Left cardiac atrium (tissue), 4 donors: ENCODE measurements around the gene VOPP1. TPM values are rescaled to one million over a fixed set of nuclear protein-coding genes. Genes with fewer than 3 reads are reported as not detected.
"Not testable (repeated sequence)": the region's sequence is repeated elsewhere in the genome, so short reads cannot be mapped to it uniquely, and the experiment has no call there.

ENCODE experiments used
- ATAC-seq, 2 donors: fragments of 200-7000 bp; cut with Tn5 transposase; one replicate each; pipeline ENCODE4 v1.9.1; 2020; ENCODE audit warnings: mild to moderate bottlenecking in 2 of 2, moderate library complexity in 2 of 2
- DNase-seq: peaks from one replicate; pipeline ENCODE4 v3.0.0-alpha.2; 2020
- intact Hi-C, 2 donors: fragments of 100-400 bp; cut with DNase I; formaldehyde crosslinking; loops; one replicate each; pipeline versions ENCODE4 v1.14.1 to v1.15.1; 2022 to 2023
- long read RNA-seq: library from polyadenylated mRNA; unstranded; transcript quantifications from one replicate; pipeline ENCODE4 v2.0.0, GENCODE V29; 2021
- total RNA-seq, 2 donors: library from RNA; stranded (reverse); fragmentation: NEBNext Ultra II Directional; extraction: Animal tissue kit (Norgen Biotek cat#: 25700); gene quantifications; one replicate each; pipeline ENCODE4 v1.2.1, GENCODE V29; 2021
- donor health status: DM: no; HTN: yes; CAD: no.
- donor health status: DM: no; HTN: yes; CAD: no; lungs with severe emphysema.
- donor health status: DM: yes; HTN: yes; CAD: no.
- donor health status: Dilated cardiomyopathy.

VOPP1 gene, protein sequence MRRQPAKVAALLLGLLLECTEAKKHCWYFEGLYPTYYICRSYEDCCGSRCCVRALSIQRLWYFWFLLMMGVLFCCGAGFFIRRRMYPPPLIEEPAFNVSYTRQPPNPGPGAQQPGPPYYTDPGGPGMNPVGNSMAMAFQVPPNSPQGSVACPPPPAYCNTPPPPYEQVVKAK
- total RNA-seq = 10 to 100 TPM; 28.9 to 32.2 TPM
- long read RNA-seq, transcript VOPP1-201 (5 exons, 2,962 nt) = major isoform, 11 of 21 reads
- long read RNA-seq, partial matches to known transcripts = 2 of 21 reads
- long read RNA-seq, other reads (novel, unspliced or antisense) = 7 of 21 reads

- intact Hi-C loops = no loop called here
- DNase-seq (peak; percentile 72), ATAC-seq (peak; percentile 87 to 90)
Measured at GRCh38 chr7:55572378-55573233, at the start of gene VOPP1. TSS of gene VOPP1 (minus strand) at chr7:55572502. CDS start at chr7:55572324, 178 bp downstream.

- DNase-seq = no peak
- ATAC-seq = no peak
- intact Hi-C loops = no loop called here
Measured at GRCh38 chr7:55618913-55619312, 46.6 kb upstream of the VOPP1 start.

GRCh38 chr7:55614365-55615064 lies 42.2 kb upstream of the VOPP1 start:
- DNase-seq, intact Hi-C loops, ATAC-seq: not testable (repeated sequence)

- DNase-seq, intact Hi-C loops, ATAC-seq: not testable (repeated sequence)
Measured at GRCh38 chr7:55609726-55610125, 37.4 kb upstream of the VOPP1 start.

DNA sequence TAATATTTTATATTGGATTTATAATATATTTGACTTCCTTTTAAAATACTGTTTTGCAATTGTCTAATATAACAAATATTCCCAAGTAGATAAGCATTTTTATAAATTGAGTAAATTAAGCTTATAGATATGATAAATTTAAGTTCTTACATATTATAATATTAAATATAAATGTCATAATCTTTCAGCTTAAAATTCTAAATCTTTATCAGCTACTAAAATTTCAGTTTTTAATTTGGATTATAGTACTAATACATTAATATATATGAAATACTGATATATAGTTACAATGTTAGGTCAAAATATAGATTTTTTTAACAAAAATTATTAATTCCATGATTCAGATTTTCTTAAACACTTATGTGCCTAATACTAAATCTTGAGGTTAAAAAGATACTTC lies 33.4 kb upstream of the VOPP1 start:
- DNase-seq, intact Hi-C loops, ATAC-seq: not testable (repeated sequence)

DNA sequence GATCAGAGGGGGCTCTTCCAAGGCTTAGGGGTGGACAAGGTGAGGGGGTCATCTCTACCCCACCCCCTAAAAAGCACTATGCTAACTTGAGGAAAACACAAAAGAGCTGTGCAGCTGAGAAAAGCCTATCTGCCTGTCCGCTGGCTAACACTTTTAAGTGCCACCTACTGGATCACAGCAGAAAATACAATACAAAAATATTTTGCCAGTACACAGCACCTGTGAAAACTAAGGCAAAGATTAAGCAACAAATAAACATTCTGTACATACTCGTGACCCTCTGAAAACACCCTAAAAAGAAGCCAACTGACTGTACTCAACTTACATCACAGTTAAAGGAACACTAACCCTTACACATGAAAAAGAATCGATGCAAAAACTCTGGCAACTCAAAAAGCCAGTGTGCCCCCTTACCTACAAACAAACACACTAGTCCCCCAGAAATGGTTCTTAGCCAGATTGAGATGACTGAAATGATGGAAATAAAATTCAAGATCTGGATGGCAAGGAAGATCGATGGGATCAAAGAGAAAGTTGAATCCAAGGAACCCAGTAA lies 25.7 kb upstream of the VOPP1 start:
- not testable (repeated sequence) for ATAC-seq, DNase-seq
- intact Hi-C loops = loop anchor here (2.0 to 10.0 kb wide), 3 partner anchors 163 to 313 kb away; no protein-coding TSS in a partner anchor

GRCh38 chr7:55597214-55597739 lies 25.0 kb upstream of the VOPP1 start:
- ATAC-seq, DNase-seq: not testable (repeated sequence)
- intact Hi-C loops = loop anchor here (10.0 kb wide), 2 partner anchors 162 to 312 kb away; no protein-coding TSS in a partner anchor

DNA sequence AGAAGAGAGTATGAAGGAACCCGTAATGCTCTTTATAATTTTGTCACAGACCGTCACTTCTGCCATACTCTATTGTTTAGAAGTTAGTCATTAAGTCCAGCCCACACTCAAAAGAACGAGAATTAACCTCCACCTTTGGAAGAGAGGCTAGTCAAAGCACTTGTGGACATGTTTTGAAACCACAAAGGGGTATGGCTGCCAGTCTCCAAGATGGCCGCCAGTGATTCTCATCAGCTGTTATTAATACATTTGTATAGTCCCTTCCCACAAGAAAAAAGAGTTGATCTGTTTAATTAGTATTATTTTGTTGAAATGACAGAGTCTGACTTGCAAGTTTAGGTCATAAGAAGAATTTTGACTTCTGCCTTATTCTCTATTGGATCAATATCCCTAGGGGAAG lies 23.2 kb upstream of the VOPP1 start:
- ATAC-seq = no peak
- intact Hi-C loops = loop anchor here (10.0 kb wide), 2 partner anchors 161 to 311 kb away; no protein-coding TSS in a partner anchor
- no peak for DNase-seq

DNA sequence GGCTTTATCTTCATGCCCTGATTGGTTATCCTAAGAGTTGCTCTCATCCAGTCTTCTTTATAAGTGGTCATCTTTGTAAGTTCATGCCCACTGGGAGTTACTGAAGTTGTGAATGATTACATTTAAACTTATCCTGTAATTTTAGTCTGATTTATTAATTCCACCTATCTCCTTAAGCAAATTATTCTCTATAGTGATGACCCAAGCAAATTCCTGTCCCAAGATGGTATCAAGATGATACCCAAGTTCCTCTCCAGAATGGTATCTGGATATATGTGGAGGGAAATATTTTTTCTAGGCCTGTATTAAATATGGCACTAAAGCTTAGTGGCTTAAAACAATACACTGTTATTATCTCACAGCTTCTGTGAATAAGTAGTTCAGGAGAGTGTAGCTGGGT lies 22.6 kb upstream of the VOPP1 start:
- intact Hi-C loops = loop anchor here (10.0 kb wide), 2 partner anchors 160 to 310 kb away; no protein-coding TSS in a partner anchor
- DNase-seq = no peak
- ATAC-seq = no peak

DNA sequence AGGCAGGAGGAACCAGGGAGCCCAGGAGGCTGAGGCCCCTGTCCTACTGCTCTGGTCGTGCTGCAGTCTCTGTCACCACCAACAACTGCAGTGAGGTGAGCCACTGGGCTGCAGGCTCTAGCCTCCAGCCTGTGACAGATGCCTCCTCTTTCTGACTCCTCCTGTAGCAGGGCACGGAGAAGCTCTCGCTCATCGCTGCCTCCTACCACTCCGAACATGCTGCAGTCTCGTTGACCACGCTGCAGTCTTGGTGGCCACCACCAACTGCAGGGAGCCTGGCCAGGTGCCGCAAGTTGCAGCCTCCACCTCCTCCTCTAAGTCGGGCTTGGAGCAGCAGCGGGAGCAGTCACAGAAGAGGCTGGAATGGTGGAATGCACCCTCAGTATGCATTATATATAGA lies 22.1 kb upstream of the VOPP1 start:
- intact Hi-C loops = loop anchor here (10.0 kb wide), 2 partner anchors 160 to 310 kb away; no protein-coding TSS in a partner anchor
- ATAC-seq = no peak
- no peak for DNase-seq

DNA sequence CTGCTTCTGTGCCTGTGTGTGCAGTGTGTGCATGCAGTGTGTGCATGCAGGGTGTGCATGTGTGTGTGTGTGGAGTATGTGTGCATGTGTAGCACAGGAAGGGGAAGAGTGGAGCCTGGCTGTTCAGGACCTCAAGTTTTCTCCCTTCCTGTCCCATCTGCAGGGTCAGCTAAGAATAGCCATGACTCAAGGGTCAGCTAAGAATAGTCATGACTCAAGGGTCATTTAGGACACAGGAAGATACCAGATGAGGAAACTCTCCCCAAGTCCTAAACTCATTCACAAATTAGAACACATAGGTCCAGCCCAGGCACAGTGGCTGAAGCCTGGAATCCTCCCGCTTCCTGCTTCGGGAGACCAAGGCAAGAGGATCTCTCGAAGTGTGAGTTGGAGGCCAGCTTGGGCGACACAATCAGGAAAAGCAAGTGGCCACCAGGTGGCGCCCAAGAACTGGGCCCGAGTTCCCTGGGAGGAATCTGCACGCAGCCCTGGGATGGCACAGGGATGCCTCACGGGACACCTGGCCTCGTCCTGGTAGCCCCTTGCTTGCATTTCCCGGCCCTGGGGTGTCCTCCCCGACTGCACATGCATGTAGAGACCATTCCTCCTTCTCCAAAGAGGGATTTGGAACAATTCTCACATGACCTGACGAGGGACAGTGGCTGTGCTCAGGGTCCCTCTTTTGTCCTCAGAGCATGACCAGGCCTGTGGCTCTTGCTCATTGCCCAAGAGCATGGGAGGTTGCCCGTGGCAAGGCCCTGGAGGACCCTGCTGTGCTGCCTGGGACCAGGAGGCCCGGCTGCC lies 21.4 kb upstream of the VOPP1 start:
- DNase-seq (peak; percentile 70), ATAC-seq (peak; percentile 50 to 76)
- intact Hi-C loops = loop anchor here (10.0 kb wide), 2 partner anchors 159 to 309 kb away; no protein-coding TSS in a partner anchor

- peak in 1 of 2 donors; percentile 8 for ATAC-seq
- no peak for DNase-seq
- intact Hi-C loops = loop anchor here (10.0 kb wide), 2 partner anchors 158 to 308 kb away; no protein-coding TSS in a partner anchor
Measured at GRCh38 chr7:55593172-55593514, 20.8 kb upstream of the VOPP1 start.

GRCh38 chr7:55592492-55592891 lies 20.2 kb upstream of the VOPP1 start:
- intact Hi-C loops = loop anchor here (10.0 kb wide), 2 partner anchors 158 to 308 kb away; no protein-coding TSS in a partner anchor
- DNase-seq (no peak), ATAC-seq (no peak)

GRCh38 chr7:55591282-55591931 lies 19.1 kb upstream of the VOPP1 start:
- no peak for ATAC-seq
- no peak for DNase-seq
- intact Hi-C loops = loop anchor here (10.0 kb wide), 2 partner anchors 157 to 307 kb away; no protein-coding TSS in a partner anchor

- no peak for DNase-seq
- ATAC-seq = no peak
- intact Hi-C loops = loop anchor here (10.0 kb wide), 2 partner anchors 156 to 306 kb away; no protein-coding TSS in a partner anchor
Measured at GRCh38 chr7:55590517-55591281, 18.4 kb upstream of the VOPP1 start.

DNA sequence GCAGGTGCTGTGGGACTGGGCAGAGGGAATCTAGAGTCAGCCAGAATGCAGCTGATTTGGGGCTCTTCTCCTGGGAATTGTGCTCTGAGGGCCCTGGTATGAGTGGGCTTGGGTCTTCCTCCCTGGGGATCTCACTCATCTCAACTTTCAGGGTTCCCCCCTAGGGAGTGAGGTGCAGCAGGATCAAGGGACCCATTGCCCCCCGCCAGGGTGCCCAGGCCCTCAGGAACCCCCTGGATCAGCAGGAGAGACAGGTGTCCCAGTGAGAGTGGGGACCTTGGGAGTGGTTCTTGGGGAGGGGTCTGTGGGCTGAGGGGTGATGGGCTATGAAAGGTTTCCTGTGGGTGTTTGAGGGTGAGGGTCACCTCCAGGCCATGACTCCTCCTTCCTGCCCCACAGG lies 17.6 kb upstream of the VOPP1 start:
- DNase-seq (no peak), ATAC-seq (no peak)
- intact Hi-C loops = loop anchor here (10.0 kb wide), 2 partner anchors 155 to 305 kb away; no protein-coding TSS in a partner anchor
